Activated T-helper 1 cell treated with Interleukin-2 at 50 U/mL for 16 hours (primary cell): Measurements from ENCODE around the gene DCUN1D2.

ENCODE experiments used
- DNase-seq: peaks from one replicate; pipeline ENCODE4 v3.0.0-alpha.2; 2020; ENCODE audit warnings: low read depth

DCUN1D2 gene

GRCh38 chr13:113519556-113519955, 29.0 kb upstream of the DCUN1D2 start:
- DNase-seq = no peak

- DNase-seq = no peak
Measured at GRCh38 chr13:113518076-113518803, 27.7 kb upstream of the DCUN1D2 start.

GRCh38 chr13:113514847-113515246, 24.3 kb upstream of the DCUN1D2 start:
- no peak for DNase-seq

GRCh38 chr13:113513761-113514160, 23.2 kb upstream of the DCUN1D2 start:
- no peak for DNase-seq

GRCh38 chr13:113511361-113511760, 20.9 kb upstream of the DCUN1D2 start:
- DNase-seq = no peak

GRCh38 chr13:113510871-113511270, 20.4 kb upstream of the DCUN1D2 start:
- no peak for DNase-seq

- DNase-seq = no peak
Measured at GRCh38 chr13:113509989-113510388, 19.5 kb upstream of the DCUN1D2 start.

GRCh38 chr13:113508521-113509254, 18.2 kb upstream of the DCUN1D2 start:
- no peak for DNase-seq

- DNase-seq = no peak
Measured at GRCh38 chr13:113507505-113508345, 17.2 kb upstream of the DCUN1D2 start.

GRCh38 chr13:113506871-113507388, 16.4 kb upstream of the DCUN1D2 start:
- no peak for DNase-seq

- DNase-seq = no peak
Measured at GRCh38 chr13:113506025-113506685, 15.6 kb upstream of the DCUN1D2 start.

- no peak for DNase-seq
Measured at GRCh38 chr13:113502686-113503085, 12.2 kb upstream of the DCUN1D2 start.

- no peak for DNase-seq
Measured at GRCh38 chr13:113500530-113501265, 10.2 kb upstream of the DCUN1D2 start.

- DNase-seq = no peak
Measured at GRCh38 chr13:113499936-113500335, 9.4 kb upstream of the DCUN1D2 start.

GRCh38 chr13:113498905-113499304, 8.4 kb upstream of the DCUN1D2 start:
- DNase-seq = no peak

- no peak for DNase-seq
Measured at GRCh38 chr13:113497217-113497616, 6.7 kb upstream of the DCUN1D2 start.

GRCh38 chr13:113495494-113496210, 5.1 kb upstream of the DCUN1D2 start:
- no peak for DNase-seq

- no peak for DNase-seq
Measured at GRCh38 chr13:113493315-113493951, 2.9 kb upstream of the DCUN1D2 start.

- DNase-seq = no peak
Measured at GRCh38 chr13:113491982-113492381, 1.5 kb upstream of the DCUN1D2 start.

- no peak for DNase-seq
Measured at GRCh38 chr13:113491418-113491883, 940 bp upstream of the DCUN1D2 start.
